Measurements from ENCODE around the gene ALDH1A3. TPM values are rescaled to one million over a fixed set of nuclear protein-coding genes. Genes with fewer than 3 reads are reported as not detected.
A peak's percentile ranks its signal among the peaks of the same experiment; 100 is the strongest.

The ALDH1A3 gene
- total and polyA plus RNA-seq, 8 donors: 6.7 to 16.3 (median 8.9) TPM

DNA sequence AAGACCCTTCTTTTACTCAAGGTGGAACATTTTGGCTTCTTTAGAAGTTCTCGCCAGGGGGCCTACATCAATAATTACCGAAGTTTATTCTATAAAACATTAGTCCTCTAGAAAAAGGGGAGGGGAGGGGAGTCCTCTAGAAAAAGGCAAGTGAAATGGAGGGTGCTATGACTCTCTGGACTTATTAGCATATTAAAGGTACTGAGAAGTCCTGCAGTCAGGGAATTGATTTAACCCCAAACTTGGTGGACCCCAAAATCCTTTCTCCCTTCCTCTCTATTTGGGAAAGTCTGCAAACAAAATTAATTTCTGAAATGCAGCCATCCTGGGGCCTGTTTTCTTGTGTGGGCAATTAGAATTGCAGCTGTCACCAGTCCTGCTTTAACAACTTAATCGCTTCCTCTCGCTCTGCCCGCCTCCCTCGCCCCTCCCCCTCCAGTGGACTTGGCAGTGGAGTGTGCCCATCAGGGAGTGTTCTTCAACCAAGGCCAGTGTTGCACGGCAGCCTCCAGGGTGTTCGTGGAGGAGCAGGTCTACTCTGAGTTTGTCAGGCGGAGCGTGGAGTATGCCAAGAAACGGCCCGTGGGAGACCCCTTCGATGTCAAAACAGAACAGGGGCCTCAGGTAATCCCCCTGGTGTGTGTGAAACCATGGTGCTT, 20.6 kb downstream of the ALDH1A3 start:
- Histone ChIP-seq H3K4me1 (peaks cover 18 to 33% (median 32%) of the 10 kb centered on the region in 3 donors), H3K36me3 (no peaks in the 10 kb centered on the region), H3K9me3 (no peaks in the 10 kb centered on the region), H3K27ac (peak overlapping the region in 1 of 4 donors; percentile 95), H3K27me3 (no peaks in the 10 kb centered on the region), H3K4me3 (no peak overlapping the region)
- FAIRE-seq (no peak), DNase-seq (peak in 5 of 6 donors; percentile 39 to 88 (median 67)), ATAC-seq (peak in 2 of 4 donors; percentile 13 to 42)
- TF ChIP-seq, protein P1, sequence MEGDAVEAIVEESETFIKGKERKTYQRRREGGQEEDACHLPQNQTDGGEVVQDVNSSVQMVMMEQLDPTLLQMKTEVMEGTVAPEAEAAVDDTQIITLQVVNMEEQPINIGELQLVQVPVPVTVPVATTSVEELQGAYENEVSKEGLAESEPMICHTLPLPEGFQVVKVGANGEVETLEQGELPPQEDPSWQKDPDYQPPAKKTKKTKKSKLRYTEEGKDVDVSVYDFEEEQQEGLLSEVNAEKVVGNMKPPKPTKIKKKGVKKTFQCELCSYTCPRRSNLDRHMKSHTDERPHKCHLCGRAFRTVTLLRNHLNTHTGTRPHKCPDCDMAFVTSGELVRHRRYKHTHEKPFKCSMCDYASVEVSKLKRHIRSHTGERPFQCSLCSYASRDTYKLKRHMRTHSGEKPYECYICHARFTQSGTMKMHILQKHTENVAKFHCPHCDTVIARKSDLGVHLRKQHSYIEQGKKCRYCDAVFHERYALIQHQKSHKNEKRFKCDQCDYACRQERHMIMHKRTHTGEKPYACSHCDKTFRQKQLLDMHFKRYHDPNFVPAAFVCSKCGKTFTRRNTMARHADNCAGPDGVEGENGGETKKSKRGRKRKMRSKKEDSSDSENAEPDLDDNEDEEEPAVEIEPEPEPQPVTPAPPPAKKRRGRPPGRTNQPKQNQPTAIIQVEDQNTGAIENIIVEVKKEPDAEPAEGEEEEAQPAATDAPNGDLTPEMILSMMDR (IDR thresholded peaks at IDR 0.05): no peak
- 52 to 65% methylated on average over 13 of the region's 13 CpGs for WGBS, 2 donors
- intact Hi-C loops (cut with DNase I): no loop called here

DNA sequence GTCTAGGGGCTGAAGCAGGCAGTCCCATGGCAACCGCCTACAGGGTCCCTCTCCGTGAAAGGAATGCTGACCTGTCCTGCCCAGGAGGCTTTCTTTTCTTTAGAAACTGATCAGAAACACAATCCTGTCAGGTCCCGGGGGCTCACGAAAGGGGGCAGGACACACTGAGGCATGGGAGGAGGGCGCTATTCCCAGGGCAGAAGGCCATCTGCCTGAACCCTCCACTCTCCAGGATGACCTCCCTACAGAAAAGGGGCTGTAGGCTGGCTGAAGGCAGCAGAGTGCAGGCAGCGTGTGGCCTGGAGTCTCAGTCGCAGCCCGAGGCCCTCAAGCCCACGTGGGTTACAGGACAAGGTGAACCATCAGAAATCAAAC, 21.2 kb downstream of the ALDH1A3 start:
- 85 to 88% methylated on average over 9 of the region's 9 CpGs for WGBS, 2 donors
- Histone ChIP-seq H3K36me3 (no peaks in the 10 kb centered on the region), H3K27ac (peak overlapping the region in 3 of 4 donors; percentile 95 to 96 (median 95)), H3K4me3 (no peak overlapping the region), H3K4me1 (peaks cover 18 to 33% (median 32%) of the 10 kb centered on the region in 3 donors), H3K9me3 (no peaks in the 10 kb centered on the region), H3K27me3 (no peaks in the 10 kb centered on the region)
- DNase-seq (no peak), ATAC-seq (no peak), FAIRE-seq (no peak)
- TF ChIP-seq, protein P1 (IDR thresholded peaks at IDR 0.05): no peak
- intact Hi-C loops (cut with DNase I): no loop called here

GRCh38 chr15:100901296-100901695, 21.7 kb downstream of the ALDH1A3 start:
- WGBS, 2 donors: 72% methylated on average over 3 of the region's 3 CpGs
- no peak overlapping the region for H3K4me3 ChIP-seq
- intact Hi-C loops (cut with DNase I): no loop called here
- H3K36me3 ChIP-seq: no peaks in the 10 kb centered on the region
- TF ChIP-seq, protein P1 (IDR thresholded peaks at IDR 0.05): no peak
- FAIRE-seq: no peak
- no peaks in the 10 kb centered on the region for H3K27me3 ChIP-seq
- H3K4me1 ChIP-seq: peaks cover 18 to 33% (median 32%) of the 10 kb centered on the region in 3 donors
- peak overlapping the region; percentile 95 to 97 (median 96) for H3K27ac ChIP-seq
- H3K9me3 ChIP-seq: no peaks in the 10 kb centered on the region
- no peak for ATAC-seq
- no peak for DNase-seq

DNA sequence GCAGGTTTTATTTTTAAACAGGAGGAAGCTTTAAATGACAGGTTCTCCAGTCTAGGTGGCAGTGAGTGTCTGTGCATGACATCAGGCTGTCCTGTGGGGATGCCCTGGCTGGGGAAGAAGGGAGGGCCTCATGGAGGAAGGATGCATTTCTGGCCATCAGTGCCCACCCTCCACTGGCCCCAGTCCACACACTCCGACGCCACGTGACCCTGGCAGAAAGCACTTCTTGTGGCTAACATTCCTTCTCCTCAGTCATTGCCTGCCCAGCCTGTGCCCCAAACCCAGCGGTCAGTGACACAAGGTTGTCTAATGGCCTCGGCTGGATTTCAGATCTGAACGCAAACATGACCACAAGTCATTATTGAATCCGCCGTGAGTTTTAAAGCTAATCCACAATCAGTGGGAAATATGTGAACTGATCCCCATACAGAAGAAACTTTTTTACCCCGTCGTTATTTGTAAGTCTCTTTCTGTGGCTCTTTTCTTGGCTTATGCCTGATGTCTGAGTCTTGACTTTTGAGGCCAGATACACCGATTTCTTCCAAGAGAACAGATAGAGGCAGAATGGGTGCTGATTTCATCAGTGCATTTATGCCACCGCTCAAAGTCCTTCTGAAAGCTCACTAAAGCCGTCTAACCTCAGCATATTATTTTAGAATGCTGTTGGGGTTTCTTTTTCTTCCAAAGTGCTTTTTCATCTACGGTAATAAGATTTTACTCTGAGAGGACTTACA, 22.2 kb downstream of the ALDH1A3 start:
- DNase-seq (peak in 1 of 6 donors; percentile 36), ATAC-seq (peak; percentile 25 to 46 (median 31)), FAIRE-seq (no peak)
- Histone ChIP-seq H3K4me1 (peaks cover 18 to 33% (median 32%) of the 10 kb centered on the region in 3 donors), H3K36me3 (no peaks in the 10 kb centered on the region), H3K27ac (peak overlapping the region; percentile 95 to 97 (median 96)), H3K4me3 (peak overlapping the region in 2 of 4 donors; percentile 20 to 25), H3K9me3 (no peaks in the 10 kb centered on the region), H3K27me3 (no peaks in the 10 kb centered on the region)
- WGBS, 2 donors: 23 to 25% methylated on average over 14 of the region's 14 CpGs
- intact Hi-C loops (cut with DNase I): no loop called here
- TF ChIP-seq, protein P1 (IDR thresholded peaks at IDR 0.05): no peak

Measured in pancreas (tissue), 10 donors.